ENCODE data around the gene ZNF74. TPM values are rescaled to one million over a fixed set of nuclear protein-coding genes. Genes with fewer than 3 reads are reported as not detected.
"Not testable (repeated sequence)": the region's sequence is repeated elsewhere in the genome, so short reads cannot be mapped to it uniquely, and the experiment has no call there.

Gene ZNF74
- total and polyA plus RNA-seq, 2 donors (not counting 1 experiment from before 2014, with no cell fraction given): 11.6 TPM

DNA sequence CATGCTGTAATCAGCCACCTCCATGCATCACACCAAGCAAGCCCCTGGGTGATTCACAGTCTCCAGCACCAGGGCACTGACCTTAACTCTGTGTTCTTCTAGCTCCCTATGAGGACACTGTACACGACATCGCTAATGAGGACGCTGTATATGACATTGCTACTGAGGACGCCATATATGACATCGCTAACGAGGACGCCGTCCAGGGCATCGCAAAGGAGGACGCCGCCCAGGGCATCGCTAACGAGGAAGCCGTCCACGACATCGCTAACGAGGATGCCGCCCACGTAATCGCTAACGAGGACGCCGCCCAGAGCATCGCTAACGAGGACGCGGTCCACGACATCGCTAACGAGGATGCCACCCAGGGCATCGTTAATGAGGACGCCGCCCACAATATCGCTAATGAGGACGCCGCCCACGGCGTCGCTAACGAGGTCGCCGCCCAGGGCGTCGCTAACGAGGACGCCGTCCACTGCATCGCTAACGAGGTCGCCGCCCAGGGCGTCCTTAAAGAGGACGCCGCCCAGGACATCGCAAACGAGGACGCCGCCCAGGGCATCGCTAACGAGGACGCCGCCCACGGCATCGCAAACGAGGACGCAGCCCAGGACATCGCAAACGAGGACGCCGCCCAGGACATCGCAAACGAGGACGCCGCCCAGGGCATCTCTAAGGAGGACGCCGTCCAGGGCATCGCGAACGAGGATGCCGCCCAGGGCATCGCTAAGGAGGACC lies 39.5 kb upstream of the ZNF74 start:
- intact Hi-C loops (cut with micrococcal nuclease): no loop called here
- CTCF ChIA-PET: no interaction called here
- no peak overlapping the region for H3K4me3 ChIP-seq (ENCODE audit: control extremely low read depth in 1 of 5, extremely low read depth in 1 of 5, insufficient read depth in 1 of 5, low read depth in 2 of 5, low read length in 4 of 5)
- DNase-seq (no peak), ATAC-seq (ENCODE audit: low read depth) (no peak)
- H3K4me2 ChIP-seq (replicated peaks; ENCODE audit: low read depth, low read length, poor library complexity, severe bottlenecking): no peak overlapping the region
- H3K9me3 ChIP-seq (ENCODE audit: control extremely low read depth in 1 of 3, control insufficient read depth in 2 of 3, insufficient read depth in 1 of 3, low read length in 2 of 3): no peaks in the 10 kb centered on the region
- H2AFZ ChIP-seq (ENCODE audit: insufficient read depth, low read depth, low read length, poor library complexity, severe bottlenecking): no peak overlapping the region
- no peak overlapping the region for H3K27ac Mint-ChIP-seq
- no peak overlapping the region for H3K27ac ChIP-seq (ENCODE audit: low read length in 2 of 2)
- no peaks in the 10 kb centered on the region for H3K79me2 ChIP-seq (ENCODE audit: control insufficient read depth, insufficient read depth, low read length)
- H3K9ac ChIP-seq (ENCODE audit: low read length): no peak overlapping the region
- H3K27me3 Mint-ChIP-seq: no peaks in the 10 kb centered on the region
- POLR2A ChIA-PET: no interaction called here
- TF ChIP-seq CTCF (IDR thresholded peaks at IDR 0.05) (no peak), EZH2 (IDR thresholded peaks at IDR 0.05; ENCODE audit: borderline replicate concordance, insufficient read depth, low read depth, low read length, poor library complexity, severe bottlenecking) (no peak)
- H3K27me3 ChIP-seq (replicated peaks in 1 of 4; ENCODE audit: control extremely low read depth in 1 of 4, control insufficient read depth in 3 of 4, insufficient read depth in 4 of 4, low read length in 3 of 4): no peaks in the 10 kb centered on the region
- H3K4me1 Mint-ChIP-seq: no peaks in the 10 kb centered on the region
- H3K4me1 ChIP-seq (ENCODE audit: control insufficient read depth in 2 of 2, insufficient read depth in 2 of 2, low read length in 2 of 2): no peaks in the 10 kb centered on the region
- H4K20me1 ChIP-seq (ENCODE audit: control insufficient read depth, insufficient read depth, low read length, poor library complexity, severe bottlenecking): no peaks in the 10 kb centered on the region
- no peaks in the 10 kb centered on the region for H3K9me3 Mint-ChIP-seq (ENCODE audit: insufficient read depth)
- H3K4me3 Mint-ChIP-seq: no peak overlapping the region
- no peaks in the 10 kb centered on the region for H3K36me3 ChIP-seq (replicated peaks in 1 of 2; ENCODE audit: control extremely low read depth in 1 of 2, control insufficient read depth in 1 of 2, extremely low read depth in 1 of 2, insufficient read depth in 2 of 2, low read length in 1 of 2)
- WGBS (ENCODE audit: insufficient coverage): 92% methylated on average over 64 of the region's 81 CpGs

DNA sequence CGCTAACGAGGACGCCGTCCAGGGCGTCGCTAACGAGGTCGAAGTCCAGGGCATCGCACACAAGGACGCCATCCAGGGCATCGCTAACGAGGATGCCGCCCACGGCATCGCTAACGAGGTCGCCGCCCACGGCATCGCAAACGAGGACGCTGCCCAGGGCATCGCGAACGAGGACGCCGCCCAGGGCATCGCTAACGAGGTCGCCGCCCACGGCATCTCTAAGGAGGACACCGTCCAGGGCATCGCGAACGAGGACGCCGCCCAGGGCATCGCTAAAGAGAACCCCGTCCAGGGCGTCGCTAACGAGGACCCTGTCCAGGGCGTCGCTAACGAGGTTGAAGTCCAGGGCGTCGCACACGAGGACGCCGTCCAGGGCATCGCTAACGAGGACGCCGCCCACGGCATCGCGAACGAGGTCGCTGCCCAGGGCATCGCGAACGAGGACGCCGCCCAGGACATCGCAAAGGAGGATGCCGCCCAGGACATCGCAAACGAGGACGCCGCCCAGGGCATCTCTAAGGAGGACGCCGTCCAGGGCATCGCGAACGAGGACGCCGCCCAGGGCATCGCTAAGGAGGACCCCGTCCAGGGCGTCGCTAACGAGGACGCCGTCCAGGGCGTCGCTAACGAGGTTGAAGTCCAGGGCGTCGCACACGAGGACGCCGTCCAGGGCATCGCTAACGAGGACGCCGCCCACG lies 37.9 kb upstream of the ZNF74 start:
- H3K9me3 ChIP-seq (ENCODE audit: control extremely low read depth in 1 of 3, control insufficient read depth in 2 of 3, insufficient read depth in 1 of 3, low read length in 2 of 3); H3K27ac ChIP-seq (ENCODE audit: low read length in 2 of 2); H2AFZ ChIP-seq (ENCODE audit: insufficient read depth, low read depth, low read length, poor library complexity, severe bottlenecking); H3K4me2 ChIP-seq (replicated peaks; ENCODE audit: low read depth, low read length, poor library complexity, severe bottlenecking); H3K79me2 ChIP-seq (ENCODE audit: control insufficient read depth, insufficient read depth, low read length); POLR2A ChIA-PET; ATAC-seq (ENCODE audit: low read depth); H3K4me1 ChIP-seq (ENCODE audit: control insufficient read depth in 2 of 2, insufficient read depth in 2 of 2, low read length in 2 of 2); intact Hi-C loops (cut with micrococcal nuclease); H3K4me3 ChIP-seq (ENCODE audit: control extremely low read depth in 1 of 5, extremely low read depth in 1 of 5, insufficient read depth in 1 of 5, low read depth in 2 of 5, low read length in 4 of 5); H3K9ac ChIP-seq (ENCODE audit: low read length); H4K20me1 ChIP-seq (ENCODE audit: control insufficient read depth, insufficient read depth, low read length, poor library complexity, severe bottlenecking); CTCF ChIA-PET; H3K4me3 Mint-ChIP-seq; H3K36me3 ChIP-seq (replicated peaks in 1 of 2; ENCODE audit: control extremely low read depth in 1 of 2, control insufficient read depth in 1 of 2, extremely low read depth in 1 of 2, insufficient read depth in 2 of 2, low read length in 1 of 2); H3K27me3 Mint-ChIP-seq; DNase-seq; H3K27me3 ChIP-seq (replicated peaks in 1 of 4; ENCODE audit: control extremely low read depth in 1 of 4, control insufficient read depth in 3 of 4, insufficient read depth in 4 of 4, low read length in 3 of 4); H3K9me3 Mint-ChIP-seq (ENCODE audit: insufficient read depth); H3K4me1 Mint-ChIP-seq; H3K27ac Mint-ChIP-seq: not testable (repeated sequence)
- WGBS (ENCODE audit: insufficient coverage): 93% methylated on average over 72 of the region's 98 CpGs

GRCh38 chr22:20356906-20357305 lies 37.0 kb upstream of the ZNF74 start:
- H3K27me3 Mint-ChIP-seq; H3K27ac Mint-ChIP-seq; H3K4me3 ChIP-seq (ENCODE audit: control extremely low read depth in 1 of 5, extremely low read depth in 1 of 5, insufficient read depth in 1 of 5, low read depth in 2 of 5, low read length in 4 of 5); H4K20me1 ChIP-seq (ENCODE audit: control insufficient read depth, insufficient read depth, low read length, poor library complexity, severe bottlenecking); H3K27me3 ChIP-seq (replicated peaks in 1 of 4; ENCODE audit: control extremely low read depth in 1 of 4, control insufficient read depth in 3 of 4, insufficient read depth in 4 of 4, low read length in 3 of 4); H3K36me3 ChIP-seq (replicated peaks in 1 of 2; ENCODE audit: control extremely low read depth in 1 of 2, control insufficient read depth in 1 of 2, extremely low read depth in 1 of 2, insufficient read depth in 2 of 2, low read length in 1 of 2); H3K4me1 Mint-ChIP-seq; H3K4me3 Mint-ChIP-seq; CTCF ChIA-PET; intact Hi-C loops (cut with micrococcal nuclease); H2AFZ ChIP-seq (ENCODE audit: insufficient read depth, low read depth, low read length, poor library complexity, severe bottlenecking); H3K9me3 Mint-ChIP-seq (ENCODE audit: insufficient read depth); H3K27ac ChIP-seq (ENCODE audit: low read length in 2 of 2); ATAC-seq (ENCODE audit: low read depth); H3K9ac ChIP-seq (ENCODE audit: low read length); POLR2A ChIA-PET; H3K79me2 ChIP-seq (ENCODE audit: control insufficient read depth, insufficient read depth, low read length); DNase-seq; H3K4me2 ChIP-seq (replicated peaks; ENCODE audit: low read depth, low read length, poor library complexity, severe bottlenecking); H3K4me1 ChIP-seq (ENCODE audit: control insufficient read depth in 2 of 2, insufficient read depth in 2 of 2, low read length in 2 of 2); H3K9me3 ChIP-seq (ENCODE audit: control extremely low read depth in 1 of 3, control insufficient read depth in 2 of 3, insufficient read depth in 1 of 3, low read length in 2 of 3): not testable (repeated sequence)
- WGBS (ENCODE audit: insufficient coverage): 83% methylated on average over 3 of the region's 66 CpGs

Measured in B cell (primary cell).